Loucy (cell line): ENCODE results near the gene GALNT18.

Source experiments
- H2AFZ ChIP-seq: fragments of 200-600 bp; sonication (generic); 2 replicates; pipeline ENCODE4 v1.6.0; 2016; ENCODE audit warnings: antibody characterized with exemption, mild to moderate bottlenecking, low read length, moderate library complexity
- H3F3A ChIP-seq: fragments of 200-600 bp; 2 replicates; pipeline ENCODE4 v1.6.0; 2016; ENCODE audit warnings: antibody characterized with exemption, low read depth, mild to moderate bottlenecking
- H3K27me3 ChIP-seq: fragments of 200-600 bp; sonication (generic); 2 replicates; pipeline ENCODE4 v1.6.1; 2014; ENCODE audit warnings: low read length, mild to moderate bottlenecking; ENCODE audit not compliant: insufficient read depth, poor library complexity, severe bottlenecking
- H3K36me3 ChIP-seq: fragments of 200-600 bp; sonication (generic); 2 replicates; pipeline ENCODE4 v1.6.1; 2016; ENCODE audit warnings: low read length; ENCODE audit not compliant: insufficient read depth
- H3K4me1 ChIP-seq: fragments of 200-600 bp; sonication (generic); 2 replicates; pipeline ENCODE4 v1.5.1; 2014; ENCODE audit warnings: low read length, mild to moderate bottlenecking; ENCODE audit not compliant: insufficient read depth, poor library complexity, severe bottlenecking
- H3K4me2 ChIP-seq: fragments of 200-600 bp; sonication (generic); 2 replicates; pipeline ENCODE4 v1.6.0; 2014; ENCODE audit warnings: antibody characterized with exemption, low read length, low read depth, mild to moderate bottlenecking; ENCODE audit not compliant: poor library complexity, severe bottlenecking
- H3K4me3 ChIP-seq: fragments of 200-600 bp; sonication (generic); 2 replicates; pipeline ENCODE4 v1.5.1; 2014; ENCODE audit warnings: low read length, mild to moderate bottlenecking, mixed read lengths; ENCODE audit not compliant: poor library complexity, severe bottlenecking
- H3K79me2 ChIP-seq: fragments of 200-600 bp; sonication (generic); 2 replicates; pipeline ENCODE4 v1.6.1; 2014; ENCODE audit warnings: low read length; ENCODE audit not compliant: insufficient read depth
- H3K9ac ChIP-seq: fragments of 200-600 bp; sonication (generic); 2 replicates; pipeline ENCODE4 v1.6.0; 2014; ENCODE audit warnings: mild to moderate bottlenecking, low read depth, low read length, moderate library complexity; ENCODE audit not compliant: poor library complexity, severe bottlenecking
- H3K9me2 ChIP-seq: fragments of 200-600 bp; sonication (generic); replicated peaks from 2 replicates; pipeline ENCODE4 v1.6.1; 2016; ENCODE audit warnings: low read depth, low read length, mixed read lengths
- H3K9me3 ChIP-seq: fragments of 200-600 bp; sonication (generic); 2 replicates; pipeline ENCODE4 v1.6.1; 2014; ENCODE audit warnings: mild to moderate bottlenecking, antibody characterized with exemption, low read length, low read depth; ENCODE audit not compliant: insufficient read depth
- H4K20me1 ChIP-seq: fragments of 200-600 bp; sonication (generic); 2 replicates; pipeline ENCODE4 v1.6.0; 2014; ENCODE audit warnings: antibody characterized with exemption, low read length, mild to moderate bottlenecking; ENCODE audit not compliant: insufficient read depth, poor library complexity, severe bottlenecking
- CTCF ChIP-seq: fragments of 200-600 bp; sonication (generic); conservative IDR thresholded peaks from 2 replicates; pipeline ENCODE4 v1.5.1; 2014; ENCODE audit warnings: mild to moderate bottlenecking, antibody characterized with exemption, low read length
- EZH2phosphoT487 ChIP-seq: fragments of 200-600 bp; IDR thresholded peaks from 2 replicates; pipeline ENCODE4 v1.6.1; 2018; ENCODE audit warnings: antibody characterized with exemption, mild to moderate bottlenecking, moderate library complexity, borderline replicate concordance

GALNT18 gene

GRCh38 chr11:11403763-11404725 lies 217.8 kb downstream of the GALNT18 start:
- Histone ChIP-seq H3K9me3 (no peaks in the 10 kb centered on the region), H2AFZ (no peak overlapping the region), H3K79me2 (no peaks in the 10 kb centered on the region), H3K4me2 (no peak overlapping the region), H3K9ac (no peak overlapping the region), H4K20me1 (no peaks in the 10 kb centered on the region), H3K4me3 (no peak overlapping the region), H3K4me1 (no peaks in the 10 kb centered on the region), H3K27me3 (no peaks in the 10 kb centered on the region), H3K36me3 (no peaks in the 10 kb centered on the region), H3K9me2 (no peaks in the 10 kb centered on the region), H3F3A (no peaks in the 10 kb centered on the region)
- TF ChIP-seq CTCF (no peak), EZH2phosphoT487 (no peak)

GRCh38 chr11:11401960-11402535 lies 219.8 kb downstream of the GALNT18 start:
- no peaks in the 10 kb centered on the region for H4K20me1 ChIP-seq
- no peaks in the 10 kb centered on the region for H3K9me2 ChIP-seq
- no peaks in the 10 kb centered on the region for H3K79me2 ChIP-seq
- no peaks in the 10 kb centered on the region for H3K27me3 ChIP-seq
- H3K36me3 ChIP-seq, result no peaks in the 10 kb centered on the region
- no peak for TF ChIP-seq EZH2phosphoT487
- no peak for TF ChIP-seq CTCF
- H2AFZ ChIP-seq, result no peak overlapping the region
- H3K9me3 ChIP-seq, result no peaks in the 10 kb centered on the region
- no peaks in the 10 kb centered on the region for H3K4me1 ChIP-seq
- H3K4me3 ChIP-seq, result no peak overlapping the region
- H3F3A ChIP-seq, result no peaks in the 10 kb centered on the region
- H3K4me2 ChIP-seq, result no peak overlapping the region
- H3K9ac ChIP-seq, result no peak overlapping the region

- Histone ChIP-seq H3K9ac (no peak overlapping the region), H3K4me2 (no peak overlapping the region), H3K27me3 (no peaks in the 10 kb centered on the region), H3K9me2 (no peaks in the 10 kb centered on the region), H4K20me1 (no peaks in the 10 kb centered on the region), H3K9me3 (no peaks in the 10 kb centered on the region), H3K4me1 (no peaks in the 10 kb centered on the region), H3F3A (no peaks in the 10 kb centered on the region), H3K4me3 (no peak overlapping the region), H3K36me3 (no peaks in the 10 kb centered on the region), H3K79me2 (no peaks in the 10 kb centered on the region), H2AFZ (no peak overlapping the region)
- TF ChIP-seq CTCF (peak; percentile 69), EZH2phosphoT487 (no peak)
These were observed 221.1 kb downstream of the GALNT18 start for GRCh38 chr11:11400635-11401232.
